ENCODE measurements around the gene TYW5.

The TYW5 gene

DNA sequence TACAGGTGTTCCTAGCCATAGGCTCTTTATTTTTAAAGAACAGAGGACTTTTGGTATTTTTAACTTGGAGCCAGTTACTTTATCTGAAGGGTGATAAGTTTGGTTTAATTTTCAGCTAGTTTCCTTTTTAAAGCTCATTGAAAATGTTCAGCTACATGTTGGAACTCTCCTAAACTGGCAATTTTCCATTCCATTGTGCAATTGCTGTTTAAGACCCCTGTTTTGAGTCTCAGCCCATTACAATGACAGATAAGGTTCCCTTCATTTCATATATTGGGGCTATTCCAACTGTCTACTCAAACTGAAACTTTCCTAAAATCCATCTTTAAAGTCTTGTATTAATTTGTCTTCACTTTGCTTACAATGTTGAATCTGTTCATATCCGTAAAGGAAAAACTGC is 11.7 kb upstream of the TYW5 start:
- TF ChIP-seq, protein P1, sequence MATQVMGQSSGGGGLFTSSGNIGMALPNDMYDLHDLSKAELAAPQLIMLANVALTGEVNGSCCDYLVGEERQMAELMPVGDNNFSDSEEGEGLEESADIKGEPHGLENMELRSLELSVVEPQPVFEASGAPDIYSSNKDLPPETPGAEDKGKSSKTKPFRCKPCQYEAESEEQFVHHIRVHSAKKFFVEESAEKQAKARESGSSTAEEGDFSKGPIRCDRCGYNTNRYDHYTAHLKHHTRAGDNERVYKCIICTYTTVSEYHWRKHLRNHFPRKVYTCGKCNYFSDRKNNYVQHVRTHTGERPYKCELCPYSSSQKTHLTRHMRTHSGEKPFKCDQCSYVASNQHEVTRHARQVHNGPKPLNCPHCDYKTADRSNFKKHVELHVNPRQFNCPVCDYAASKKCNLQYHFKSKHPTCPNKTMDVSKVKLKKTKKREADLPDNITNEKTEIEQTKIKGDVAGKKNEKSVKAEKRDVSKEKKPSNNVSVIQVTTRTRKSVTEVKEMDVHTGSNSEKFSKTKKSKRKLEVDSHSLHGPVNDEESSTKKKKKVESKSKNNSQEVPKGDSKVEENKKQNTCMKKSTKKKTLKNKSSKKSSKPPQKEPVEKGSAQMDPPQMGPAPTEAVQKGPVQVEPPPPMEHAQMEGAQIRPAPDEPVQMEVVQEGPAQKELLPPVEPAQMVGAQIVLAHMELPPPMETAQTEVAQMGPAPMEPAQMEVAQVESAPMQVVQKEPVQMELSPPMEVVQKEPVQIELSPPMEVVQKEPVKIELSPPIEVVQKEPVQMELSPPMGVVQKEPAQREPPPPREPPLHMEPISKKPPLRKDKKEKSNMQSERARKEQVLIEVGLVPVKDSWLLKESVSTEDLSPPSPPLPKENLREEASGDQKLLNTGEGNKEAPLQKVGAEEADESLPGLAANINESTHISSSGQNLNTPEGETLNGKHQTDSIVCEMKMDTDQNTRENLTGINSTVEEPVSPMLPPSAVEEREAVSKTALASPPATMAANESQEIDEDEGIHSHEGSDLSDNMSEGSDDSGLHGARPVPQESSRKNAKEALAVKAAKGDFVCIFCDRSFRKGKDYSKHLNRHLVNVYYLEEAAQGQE (IDR thresholded peaks at IDR 0.05; ENCODE audit: insufficient replicate concordance, low read depth) = no peak
- TF ChIP-seq, protein P2, sequence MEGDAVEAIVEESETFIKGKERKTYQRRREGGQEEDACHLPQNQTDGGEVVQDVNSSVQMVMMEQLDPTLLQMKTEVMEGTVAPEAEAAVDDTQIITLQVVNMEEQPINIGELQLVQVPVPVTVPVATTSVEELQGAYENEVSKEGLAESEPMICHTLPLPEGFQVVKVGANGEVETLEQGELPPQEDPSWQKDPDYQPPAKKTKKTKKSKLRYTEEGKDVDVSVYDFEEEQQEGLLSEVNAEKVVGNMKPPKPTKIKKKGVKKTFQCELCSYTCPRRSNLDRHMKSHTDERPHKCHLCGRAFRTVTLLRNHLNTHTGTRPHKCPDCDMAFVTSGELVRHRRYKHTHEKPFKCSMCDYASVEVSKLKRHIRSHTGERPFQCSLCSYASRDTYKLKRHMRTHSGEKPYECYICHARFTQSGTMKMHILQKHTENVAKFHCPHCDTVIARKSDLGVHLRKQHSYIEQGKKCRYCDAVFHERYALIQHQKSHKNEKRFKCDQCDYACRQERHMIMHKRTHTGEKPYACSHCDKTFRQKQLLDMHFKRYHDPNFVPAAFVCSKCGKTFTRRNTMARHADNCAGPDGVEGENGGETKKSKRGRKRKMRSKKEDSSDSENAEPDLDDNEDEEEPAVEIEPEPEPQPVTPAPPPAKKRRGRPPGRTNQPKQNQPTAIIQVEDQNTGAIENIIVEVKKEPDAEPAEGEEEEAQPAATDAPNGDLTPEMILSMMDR (IDR thresholded peaks at IDR 0.05; ENCODE audit: insufficient read depth, low read length) = no peak
- no peak for TF ChIP-seq POLR2AphosphoS5 (IDR thresholded peaks at IDR 0.05; ENCODE audit: low read depth)
- no peak for TF ChIP-seq GABPA (IDR thresholded peaks at IDR 0.05; ENCODE audit: low read depth)
- TF ChIP-seq SPI1 (IDR thresholded peaks at IDR 0.05; ENCODE audit: borderline replicate concordance, low read depth) = no peak
- no peak overlapping the region for H3K27ac ChIP-seq (replicated peaks)
- no peak overlapping the region for H3K4me3 ChIP-seq (replicated peaks; ENCODE audit: insufficient read depth, low read length)
- no peaks in the 10 kb centered on the region for H3K27me3 ChIP-seq (ENCODE audit: insufficient read depth, poor library complexity, severe bottlenecking)
- no peak for DNase-seq (ENCODE audit: low read depth in 1 of 2, low spot score in 1 of 2)

DNA sequence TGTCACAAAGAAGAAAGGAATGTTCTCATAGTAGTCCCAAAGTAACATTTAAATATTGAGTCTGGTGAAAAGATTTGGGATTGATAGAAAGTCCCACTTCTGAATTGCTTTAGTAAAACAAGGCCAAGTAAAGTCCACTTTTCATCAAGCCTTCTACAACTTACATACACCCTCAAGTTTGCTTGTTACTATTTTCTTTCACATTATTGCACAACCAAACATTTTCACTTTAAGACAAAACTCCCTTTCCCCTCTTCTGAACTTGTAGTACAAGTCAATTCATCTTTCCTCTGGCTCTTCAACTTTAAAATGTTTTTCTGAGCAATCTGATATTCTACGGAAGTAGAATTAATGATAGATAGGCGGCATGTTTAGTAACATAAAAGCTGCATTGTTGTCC is 11.1 kb upstream of the TYW5 start:
- DNase-seq (ENCODE audit: low read depth in 1 of 2, low spot score in 1 of 2) = no peak
- TF ChIP-seq, protein P2 (IDR thresholded peaks at IDR 0.05; ENCODE audit: insufficient read depth, low read length) = no peak
- no peak for TF ChIP-seq SPI1 (IDR thresholded peaks at IDR 0.05; ENCODE audit: borderline replicate concordance, low read depth)
- TF ChIP-seq, protein P1 (IDR thresholded peaks at IDR 0.05; ENCODE audit: insufficient replicate concordance, low read depth) = no peak
- no peak for TF ChIP-seq POLR2AphosphoS5 (IDR thresholded peaks at IDR 0.05; ENCODE audit: low read depth)
- no peak for TF ChIP-seq GABPA (IDR thresholded peaks at IDR 0.05; ENCODE audit: low read depth)
- H3K27ac ChIP-seq (replicated peaks) = no peak overlapping the region
- H3K27me3 ChIP-seq (ENCODE audit: insufficient read depth, poor library complexity, severe bottlenecking) = no peaks in the 10 kb centered on the region
- no peak overlapping the region for H3K4me3 ChIP-seq (replicated peaks; ENCODE audit: insufficient read depth, low read length)

DNA sequence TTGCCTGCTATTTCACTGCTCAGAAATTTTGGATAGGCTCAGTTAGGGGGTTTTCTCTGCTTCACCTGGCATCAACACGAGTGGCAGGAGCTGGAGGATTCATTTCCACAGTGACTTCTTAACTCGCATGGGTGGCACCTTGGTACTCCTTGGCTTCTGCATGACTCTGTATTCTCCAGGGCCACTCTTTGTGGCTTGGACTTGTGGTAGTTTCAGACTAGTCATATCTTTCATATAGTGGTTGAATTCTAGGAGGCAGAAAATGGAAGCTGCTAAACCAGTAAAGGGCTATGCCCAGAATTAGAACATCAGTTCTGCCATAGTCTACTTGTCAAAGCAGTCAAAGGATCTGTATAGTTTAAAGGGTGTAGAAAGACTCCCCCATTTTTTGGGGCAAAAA is 6.9 kb upstream of the TYW5 start:
- no peaks in the 10 kb centered on the region for H3K27me3 ChIP-seq (ENCODE audit: insufficient read depth, poor library complexity, severe bottlenecking)
- TF ChIP-seq, protein P1 (IDR thresholded peaks at IDR 0.05; ENCODE audit: insufficient replicate concordance, low read depth) = no peak
- no peak for TF ChIP-seq GABPA (IDR thresholded peaks at IDR 0.05; ENCODE audit: low read depth)
- TF ChIP-seq, protein P2 (IDR thresholded peaks at IDR 0.05; ENCODE audit: insufficient read depth, low read length) = no peak
- no peak for TF ChIP-seq SPI1 (IDR thresholded peaks at IDR 0.05; ENCODE audit: borderline replicate concordance, low read depth)
- no peak for TF ChIP-seq POLR2AphosphoS5 (IDR thresholded peaks at IDR 0.05; ENCODE audit: low read depth)
- DNase-seq (ENCODE audit: low read depth in 1 of 2, low spot score in 1 of 2) = no peak

More for the DNA sequence above, 6.9 kb upstream of the TYW5 start:
- Histone ChIP-seq H3K27ac (replicated peaks) (no peak overlapping the region), H3K4me3 (replicated peaks; ENCODE audit: insufficient read depth, low read length) (no peak overlapping the region)
